HEK293 (cell line): ENCODE results near the gene TOP2A.

Experiments
- CTCF ChIP-seq: fragments of 450-650 bp; formaldehyde crosslinking; IDR thresholded peaks from 2 replicates; pipeline ENCODE4 v1.5.1; 2016; ENCODE audit warnings: missing biosample characterization, missing genetic modification characterization
- ZNF146 ChIP-seq: fragments of 450-650 bp; formaldehyde crosslinking; IDR thresholded peaks from 2 replicates; pipeline ENCODE4 v1.5.1; 2016; ENCODE audit warnings: missing biosample characterization, missing genetic modification characterization
- ZNF239 ChIP-seq: fragments of 450-650 bp; formaldehyde crosslinking; IDR thresholded peaks from 2 replicates; pipeline ENCODE4 v1.5.1; 2016; ENCODE audit warnings: missing biosample characterization, missing genetic modification characterization
- ZNF280D ChIP-seq: fragments of 450-650 bp; formaldehyde crosslinking; IDR thresholded peaks from 2 replicates; pipeline ENCODE4 v1.5.1; 2016; ENCODE audit warnings: missing biosample characterization, missing genetic modification characterization

- TF ChIP-seq CTCF (tag by site-specific recombination) (no peak), ZNF146 (no peak), ZNF280D (tag by site-specific recombination) (no peak), ZNF239 (tag by site-specific recombination) (no peak)
Measured at GRCh38 chr17:40342504-40343218, 75.0 kb downstream of the TOP2A start.
